Measurements from ENCODE around the gene KCNG4. TPM values are rescaled to one million over a fixed set of nuclear protein-coding genes. Genes with fewer than 3 reads are reported as not detected.

The KCNG4 gene
- total and polyA plus RNA-seq, 2 donors (not counting 3 experiments of a cell fraction or from before 2014, with no cell fraction given) = not detected

GRCh38 chr16:84288902-84289301, 49.1 kb upstream of the KCNG4 start:
- POLR2A ChIA-PET = no interaction called here

More at GRCh38 chr16:84288902-84289301, 49.1 kb upstream of the KCNG4 start:
- CTCF ChIA-PET = interaction anchor here (5.2 kb wide), 1 partner anchor 12 kb away, joined by 27 read pairs; no protein-coding TSS in a partner anchor
- H3K36me3 ChIP-seq (ENCODE audit: control insufficient read depth in 2 of 2, extremely low read depth in 1 of 2, insufficient read depth in 2 of 2, low read length in 2 of 2) = no peaks in the 10 kb centered on the region
- H3K9ac ChIP-seq (replicated peaks; ENCODE audit: extremely low read depth, insufficient read depth, low read length) = no peak overlapping the region
- intact Hi-C loops (cut with micrococcal nuclease) = no loop called here
- H3K9me1 ChIP-seq (replicated peaks; ENCODE audit: control insufficient read depth, extremely low read depth, insufficient read depth, low read length) = no peaks in the 10 kb centered on the region
- no peaks in the 10 kb centered on the region for H3K9me3 ChIP-seq (replicated peaks; ENCODE audit: control insufficient read depth, insufficient read depth, low read length)
- BruUV-seq (replicated peaks) = no TSS peak
- no peak overlapping the region for H2AFZ ChIP-seq (ENCODE audit: low read depth, low read length)
- FAIRE-seq (no peak), DNase-seq (ENCODE audit: low read depth, low spot score) (no peak)
- peaks cover 3 to 8% of the 10 kb centered on the region in 2 experiments for H3K27me3 ChIP-seq (ENCODE audit: control insufficient read depth in 2 of 2, insufficient read depth in 2 of 2, low read length in 2 of 2)
- dilution Hi-C loops (cut with MboI; ENCODE audit: extremely low pct_ligation_motif_present, low sequenced_read_pairs) = no loop called here
- H3K4me1 ChIP-seq (ENCODE audit: control insufficient read depth, extremely low read depth, insufficient read depth, low read length) = no peaks in the 10 kb centered on the region
- no peaks in the 10 kb centered on the region for H3K79me2 ChIP-seq (ENCODE audit: control insufficient read depth, insufficient read depth, low read length)
- no peak overlapping the region for H3K4me2 ChIP-seq (ENCODE audit: insufficient read depth, low read length)
- H3K4me3 ChIP-seq (replicated peaks in 1 of 3; ENCODE audit: insufficient read depth in 1 of 3, low read depth in 1 of 3, low read length in 3 of 3) = no peak overlapping the region
- H4K20me1 ChIP-seq (replicated peaks; ENCODE audit: control insufficient read depth, extremely low read depth, insufficient read depth, low read length) = no peaks in the 10 kb centered on the region
- no peak overlapping the region for H3K27ac ChIP-seq (ENCODE audit: insufficient read depth, low read depth, low read length)
- no peak for TF ChIP-seq POLR2AphosphoS5 (IDR thresholded peaks at IDR 0.05; ENCODE audit: insufficient read depth, low read depth, low read length)
- TF ChIP-seq FOS (IDR thresholded peaks at IDR 0.05; ENCODE audit: borderline replicate concordance, insufficient read depth, low read length) = no peak
- no peak for TF ChIP-seq MAX (IDR thresholded peaks at IDR 0.05; ENCODE audit: insufficient read depth, insufficient read length)
- no peak for TF ChIP-seq MYC (IDR thresholded peaks at IDR 0.05; ENCODE audit: low read depth, low read length)
- no peak for TF ChIP-seq JUN (IDR thresholded peaks at IDR 0.05; ENCODE audit: borderline replicate concordance, insufficient read depth, insufficient read length, low read depth)
- TF ChIP-seq POLR2A (IDR thresholded peaks at IDR 0.05; ENCODE audit: low read depth, low read length) = no peak
- TF ChIP-seq EZH2 (IDR thresholded peaks at IDR 0.05; ENCODE audit: borderline replicate concordance, low read depth, low read length, severe bottlenecking) = no peak
- TF ChIP-seq GATA2 (IDR thresholded peaks at IDR 0.05; ENCODE audit: insufficient read depth, insufficient read length, low read depth, low read length) = no peak
- TF ChIP-seq, protein P1, sequence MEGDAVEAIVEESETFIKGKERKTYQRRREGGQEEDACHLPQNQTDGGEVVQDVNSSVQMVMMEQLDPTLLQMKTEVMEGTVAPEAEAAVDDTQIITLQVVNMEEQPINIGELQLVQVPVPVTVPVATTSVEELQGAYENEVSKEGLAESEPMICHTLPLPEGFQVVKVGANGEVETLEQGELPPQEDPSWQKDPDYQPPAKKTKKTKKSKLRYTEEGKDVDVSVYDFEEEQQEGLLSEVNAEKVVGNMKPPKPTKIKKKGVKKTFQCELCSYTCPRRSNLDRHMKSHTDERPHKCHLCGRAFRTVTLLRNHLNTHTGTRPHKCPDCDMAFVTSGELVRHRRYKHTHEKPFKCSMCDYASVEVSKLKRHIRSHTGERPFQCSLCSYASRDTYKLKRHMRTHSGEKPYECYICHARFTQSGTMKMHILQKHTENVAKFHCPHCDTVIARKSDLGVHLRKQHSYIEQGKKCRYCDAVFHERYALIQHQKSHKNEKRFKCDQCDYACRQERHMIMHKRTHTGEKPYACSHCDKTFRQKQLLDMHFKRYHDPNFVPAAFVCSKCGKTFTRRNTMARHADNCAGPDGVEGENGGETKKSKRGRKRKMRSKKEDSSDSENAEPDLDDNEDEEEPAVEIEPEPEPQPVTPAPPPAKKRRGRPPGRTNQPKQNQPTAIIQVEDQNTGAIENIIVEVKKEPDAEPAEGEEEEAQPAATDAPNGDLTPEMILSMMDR (IDR thresholded peaks at IDR 0.05; ENCODE audit: extremely low read depth in 1 of 2, insufficient read depth in 1 of 2, low read depth in 1 of 2, low read length in 2 of 2) = no peak
